HCT116 (cell line): ENCODE results near the gene TEKT5. TPM values are rescaled to one million over a fixed set of nuclear protein-coding genes. Genes with fewer than 3 reads are reported as not detected.

Source experiments
- ATAC-seq: fragments of 200-7000 bp; cut with Tn5 transposase; 2 replicates; pipeline ENCODE4 v1.9.1; 2020; ENCODE audit warnings: mild to moderate bottlenecking, moderate library complexity
- BruUV-seq: library from RNA; stranded (reverse); fragments of 400-500 nt; replicated peaks from 2 replicates; lab custom pipeline; 2021; lab: Mats Ljungman, UMichigan
- CTCF ChIA-PET: fragments of 300-600 bp; sonication (Branson Sonifier 250); formaldehyde crosslinking; loops from one replicate; lab custom pipeline; 2021; ENCODE audit warnings: antibody characterized with exemption; lab: Charles Lee
- POLR2A ChIA-PET: fragments of 300-600, 350-600 bp; sonication (Branson Sonifier 250); formaldehyde crosslinking; loops from one replicate; lab custom pipeline; 2021; ENCODE audit warnings: antibody characterized with exemption; lab: Charles Lee
- RAD21 ChIA-PET, 2 experiments: fragments of 300-600 bp; sonication (Branson Sonifier 250); formaldehyde crosslinking; loops; one replicate each; lab custom pipeline; 2023; ENCODE audit warnings: low total read pairs in 2 of 2; ENCODE audit not compliant: uncharacterized antibody in 2 of 2, unreplicated experiment in 2 of 2, low non-redundant PET in 1 of 2; lab: Charles Lee
- DNase-seq: peaks from one replicate; pipeline ENCODE4 v3.0.0-alpha.2; 2010; ENCODE audit warnings: low read depth, low spot score
- H2AFZ ChIP-seq: fragments of 200-600 bp; shearing (Covaris generic), sonication (generic); 2 replicates; pipeline ENCODE4 v1.6.1; 2017; ENCODE audit warnings: low read depth, mixed run types, mixed read lengths, antibody characterized with exemption, low read length; ENCODE audit not compliant: poor library complexity, severe bottlenecking
- H3K27ac ChIP-seq: 2 replicates; pipeline ENCODE4 v1.5.1; 2012; ENCODE audit warnings: low read depth, low read length
- H3K27me3 ChIP-seq: fragments of 200-600 bp; sonication (generic); 2 replicates; pipeline ENCODE4 v1.6.1; 2016; ENCODE audit warnings: mixed run types, low read length, mixed read lengths; ENCODE audit not compliant: insufficient read depth
- H3K36me3 ChIP-seq, 2 experiments: fragments of 200-500 bp in 1 of 2; fragments of 200-600 bp in 1 of 2; sonication (Bioruptor generic) in 1 of 2; sonication (generic) in 1 of 2; 2 replicates each; pipeline versions ENCODE4 v1.5.1 to v1.6.1; 2014 to 2016; ENCODE audit warnings: low read length in 2 of 2, inconsistent platforms in 1 of 2, mixed read lengths in 1 of 2, mixed run types in 1 of 2; ENCODE audit not compliant: insufficient read depth in 2 of 2, control insufficient read depth in 1 of 2
- H3K4me1 ChIP-seq, 2 experiments: fragments of 200-600 bp in 1 of 2; sonication (generic) in 1 of 2; 2 replicates each; pipeline versions ENCODE4 v1.5.1 to v1.6.1; 2012 to 2017; ENCODE audit warnings: low read length in 2 of 2, inconsistent platforms in 1 of 2, mild to moderate bottlenecking in 1 of 2, mixed read lengths in 1 of 2, mixed run types in 1 of 2, moderate library complexity in 1 of 2; ENCODE audit not compliant: insufficient read depth in 2 of 2, control insufficient read depth in 1 of 2
- H3K4me2 ChIP-seq: fragments of 200-600 bp; sonication (generic); 2 replicates; pipeline ENCODE4 v1.6.1; 2017; ENCODE audit warnings: mixed run types, low read length, mixed read lengths
- H3K4me3 ChIP-seq, 2 experiments: fragments of 200-600 bp in 1 of 2; sonication (generic) in 1 of 2; replicated peaks in 1 of 2; 2 replicates each; pipeline ENCODE4 v1.5.1; 2011 to 2016; ENCODE audit warnings: low read length in 2 of 2, control low read depth in 1 of 2, low read depth in 1 of 2, mild to moderate bottlenecking in 1 of 2, mixed read lengths in 1 of 2, mixed run types in 1 of 2
- H3K79me2 ChIP-seq: fragments of 200-600 bp; sonication (generic); 2 replicates; pipeline ENCODE4 v1.6.1; 2017; ENCODE audit warnings: mild to moderate bottlenecking, mixed run types, low read length, moderate library complexity, mixed read lengths; ENCODE audit not compliant: insufficient read depth
- H3K9ac ChIP-seq: fragments of 200-600 bp; sonication (generic); 2 replicates; pipeline ENCODE4 v1.6.1; 2016; ENCODE audit warnings: low read length, mixed read lengths
- H3K9me2 ChIP-seq: fragments of 200-600 bp; sonication (generic), shearing (Covaris generic); 2 replicates; pipeline ENCODE4 v1.6.1; 2017; ENCODE audit warnings: mixed run types, mild to moderate bottlenecking, moderate library complexity; ENCODE audit not compliant: insufficient read depth
- H3K9me3 ChIP-seq, 2 experiments: fragments of 200-500 bp in 1 of 2; fragments of 200-600 bp in 1 of 2; sonication (Bioruptor generic) in 1 of 2; sonication (generic) in 1 of 2; 2 replicates each; pipeline ENCODE4 v1.6.1; 2014 to 2017; ENCODE audit warnings: low read length in 2 of 2, mixed read lengths in 2 of 2, inconsistent platforms in 1 of 2, low read depth in 1 of 2, mild to moderate bottlenecking in 1 of 2, mixed run types in 1 of 2, moderate library complexity in 1 of 2; ENCODE audit not compliant: control insufficient read depth in 1 of 2, insufficient read depth in 1 of 2
- H4K20me1 ChIP-seq: fragments of 200-600 bp; sonication (generic), shearing (Covaris generic); 2 replicates; pipeline ENCODE4 v1.6.1; 2017; ENCODE audit warnings: mixed run types, mild to moderate bottlenecking, moderate library complexity; ENCODE audit not compliant: insufficient read depth
- CEBPB ChIP-seq: IDR thresholded peaks from 2 replicates; pipeline ENCODE4 v1.6.1; 2012; ENCODE audit warnings: low read depth
- EZH2 ChIP-seq: fragments of 200-600 bp; sonication (generic); IDR thresholded peaks from 2 replicates; pipeline ENCODE4 v1.6.1; 2017; ENCODE audit warnings: antibody characterized with exemption, mixed run types
- EZH2phosphoT487 ChIP-seq: fragments of 200-600 bp; IDR thresholded peaks from 2 replicates; pipeline ENCODE4 v1.6.1; 2018; ENCODE audit warnings: antibody characterized with exemption, borderline replicate concordance
- FOSL1 ChIP-seq: IDR thresholded peaks from 2 replicates; pipeline ENCODE4 v1.6.1; 2012; ENCODE audit warnings: low read depth
- POLR2AphosphoS5 ChIP-seq: IDR thresholded peaks from 2 replicates; pipeline ENCODE4 v1.6.1; 2011; ENCODE audit warnings: mild to moderate bottlenecking, low read depth, low read length, moderate library complexity
- RAD21 ChIP-seq: IDR thresholded peaks from 2 replicates; pipeline ENCODE4 v1.6.1; 2012; ENCODE audit warnings: low read depth, mild to moderate bottlenecking
- SIN3A ChIP-seq: IDR thresholded peaks from 2 replicates; pipeline ENCODE4 v1.6.1; 2012; ENCODE audit warnings: low read depth
- SP1 ChIP-seq: IDR thresholded peaks from 2 replicates; pipeline ENCODE4 v1.6.1; 2012; ENCODE audit warnings: low read depth
- SRF ChIP-seq: IDR thresholded peaks from 2 replicates; pipeline ENCODE4 v1.6.1; 2012; ENCODE audit warnings: low read depth
- TCF7L2 ChIP-seq: IDR thresholded peaks from 2 replicates; pipeline ENCODE4 v1.7.0; 2011; ENCODE audit warnings: borderline replicate concordance, inconsistent platforms; ENCODE audit not compliant: insufficient read depth, insufficient read length; ENCODE audit errors: extremely low read depth
- ZNF274 ChIP-seq: fragments of 200-500 bp; sonication (Bioruptor generic); IDR thresholded peaks from 2 replicates; pipeline ENCODE4 v1.6.1; 2014; ENCODE audit warnings: mild to moderate bottlenecking, low read depth, low read length, inconsistent platforms
- intact Hi-C: fragments of 100-400 bp; cut with micrococcal nuclease; formaldehyde crosslinking; loops from 2 replicates; pipeline ENCODE4 v1.10.0; 2022
- total RNA-seq: library from RNA; stranded (reverse); gene quantifications from one replicate; pipeline ENCODE4 v1.2.1, GENCODE V29; 2021; ENCODE audit not compliant: unreplicated experiment
- TF ChIP-seq, protein P1 (sequence below): IDR thresholded peaks from 2 replicates; pipeline ENCODE4 v1.6.1; 2012
- TF ChIP-seq, protein P2 (sequence below), 3 experiments: fragments of 200-600 bp in 1 of 3; sonication (generic) in 1 of 3; IDR thresholded peaks in 2 of 3; conservative IDR thresholded peaks in 1 of 3; 2 replicates each; pipeline ENCODE4 v1.5.1; 2012 to 2017; ENCODE audit warnings: low read depth in 2 of 3, low read length in 2 of 3, antibody characterized with exemption in 1 of 3, borderline replicate concordance in 1 of 3, control low read depth in 1 of 3, mild to moderate bottlenecking in 1 of 3, mixed read lengths in 1 of 3, mixed run types in 1 of 3, moderate library complexity in 1 of 3; ENCODE audit not compliant: insufficient read depth in 1 of 3

Gene TEKT5
- total RNA-seq, 1 experiment from 2014 or later: 0.37 TPM

DNA sequence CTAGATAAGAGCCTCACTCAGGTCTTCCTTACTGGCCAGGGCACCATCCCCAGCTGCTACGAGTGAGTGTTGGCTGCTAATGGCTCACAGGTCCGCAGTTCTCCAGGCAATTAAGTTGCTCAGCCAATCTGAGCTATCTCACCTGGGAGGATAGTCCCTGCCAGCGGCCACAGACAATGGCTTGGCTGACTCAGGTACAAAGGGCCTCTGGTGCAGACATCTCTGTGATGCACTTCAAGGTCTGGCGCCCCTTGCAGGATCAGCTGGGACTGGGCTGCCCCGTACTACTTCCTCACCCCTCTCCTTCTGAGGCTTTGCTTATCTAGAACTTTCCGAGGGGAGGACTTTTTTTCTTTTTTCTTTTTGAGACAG lies 65.2 kb downstream of the TEKT5 start:
- Histone ChIP-seq H3K9me3 (no peaks in the 10 kb centered on the region), H3K4me2 (no peak overlapping the region), H3K36me3 (no peaks in the 10 kb centered on the region), H3K9me2 (no peaks in the 10 kb centered on the region), H4K20me1 (no peaks in the 10 kb centered on the region), H2AFZ (no peak overlapping the region), H3K27ac (no peak overlapping the region), H3K9ac (no peak overlapping the region), H3K4me1 (peaks cover 5 to 6% of the 10 kb centered on the region in 2 experiments; a peak in 3 of 4 replicates), H3K27me3 (no peaks in the 10 kb centered on the region), H3K79me2 (no peaks in the 10 kb centered on the region), H3K4me3 (no peak overlapping the region)
- ChIA-PET POLR2A (no interaction called here), CTCF (no interaction called here), RAD21 (no interaction called here)
- ATAC-seq (no peak), DNase-seq (no peak)
- TF ChIP-seq, protein P1, sequence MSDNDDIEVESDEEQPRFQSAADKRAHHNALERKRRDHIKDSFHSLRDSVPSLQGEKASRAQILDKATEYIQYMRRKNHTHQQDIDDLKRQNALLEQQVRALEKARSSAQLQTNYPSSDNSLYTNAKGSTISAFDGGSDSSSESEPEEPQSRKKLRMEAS: no peak
- TF ChIP-seq, protein P2, sequence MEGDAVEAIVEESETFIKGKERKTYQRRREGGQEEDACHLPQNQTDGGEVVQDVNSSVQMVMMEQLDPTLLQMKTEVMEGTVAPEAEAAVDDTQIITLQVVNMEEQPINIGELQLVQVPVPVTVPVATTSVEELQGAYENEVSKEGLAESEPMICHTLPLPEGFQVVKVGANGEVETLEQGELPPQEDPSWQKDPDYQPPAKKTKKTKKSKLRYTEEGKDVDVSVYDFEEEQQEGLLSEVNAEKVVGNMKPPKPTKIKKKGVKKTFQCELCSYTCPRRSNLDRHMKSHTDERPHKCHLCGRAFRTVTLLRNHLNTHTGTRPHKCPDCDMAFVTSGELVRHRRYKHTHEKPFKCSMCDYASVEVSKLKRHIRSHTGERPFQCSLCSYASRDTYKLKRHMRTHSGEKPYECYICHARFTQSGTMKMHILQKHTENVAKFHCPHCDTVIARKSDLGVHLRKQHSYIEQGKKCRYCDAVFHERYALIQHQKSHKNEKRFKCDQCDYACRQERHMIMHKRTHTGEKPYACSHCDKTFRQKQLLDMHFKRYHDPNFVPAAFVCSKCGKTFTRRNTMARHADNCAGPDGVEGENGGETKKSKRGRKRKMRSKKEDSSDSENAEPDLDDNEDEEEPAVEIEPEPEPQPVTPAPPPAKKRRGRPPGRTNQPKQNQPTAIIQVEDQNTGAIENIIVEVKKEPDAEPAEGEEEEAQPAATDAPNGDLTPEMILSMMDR (IDR thresholded peaks at IDR 0.05 in 2 of 3, conservative IDR thresholded peaks at IDR 0.05 in 1 of 3; ENCODE audit: borderline replicate concordance in 1 of 3, insufficient read depth in 1 of 3, low read depth in 2 of 3, low read length in 2 of 3): no peak
- TF ChIP-seq FOSL1: no peak
- TF ChIP-seq SP1: no peak
- TF ChIP-seq RAD21: no peak
- no peak for TF ChIP-seq SRF
- TF ChIP-seq TCF7L2: no peak
- BruUV-seq: no TSS peak
- intact Hi-C loops: no loop called here

DNA sequence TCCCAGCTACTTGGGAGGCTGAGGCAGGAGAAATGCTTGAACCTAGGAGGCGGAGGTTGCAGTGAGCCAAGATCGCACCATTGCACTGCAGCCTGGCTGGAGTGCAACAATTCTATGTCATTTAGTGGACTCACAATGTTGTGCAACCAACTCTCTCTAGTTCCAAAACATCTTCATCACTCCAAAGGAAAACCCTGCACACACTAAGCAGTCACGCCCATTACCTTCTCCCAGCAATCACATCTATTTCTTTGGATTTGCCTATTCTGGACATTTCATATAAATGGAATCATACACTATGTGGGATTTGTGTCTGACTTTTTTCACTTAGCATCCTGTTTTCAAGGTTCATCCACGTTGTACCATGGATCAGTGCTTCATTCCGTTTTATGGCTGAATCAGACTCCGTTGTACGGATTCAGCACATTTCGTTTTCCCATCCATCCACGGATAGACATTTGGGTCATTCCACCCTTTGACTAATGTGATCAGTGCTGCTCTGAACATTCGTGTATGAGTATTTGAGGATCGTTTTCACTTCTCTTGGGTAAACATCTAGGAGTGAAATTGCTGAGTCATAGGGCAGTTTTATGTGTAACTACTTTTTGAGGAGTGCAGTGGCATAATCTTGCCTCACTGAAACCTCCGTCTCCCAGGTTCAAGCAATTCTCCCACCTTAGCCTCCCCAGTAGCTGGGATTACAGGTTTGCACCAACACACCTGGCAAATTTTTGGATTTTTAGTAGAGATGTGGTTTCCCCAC lies 69.0 kb downstream of the TEKT5 start:
- ATAC-seq (no peak), DNase-seq (no peak)
- H3K27ac ChIP-seq: no peak overlapping the region
- no peaks in the 10 kb centered on the region for H3K79me2 ChIP-seq
- POLR2A ChIA-PET: no interaction called here
- no peaks in the 10 kb centered on the region for H3K27me3 ChIP-seq
- no peak overlapping the region for H3K4me2 ChIP-seq
- no peaks in the 10 kb centered on the region for H3K9me3 ChIP-seq
- no peaks in the 10 kb centered on the region for H3K36me3 ChIP-seq
- no TSS peak for BruUV-seq
- no peak overlapping the region for H2AFZ ChIP-seq
- H3K4me3 ChIP-seq: no peak overlapping the region
- no peaks in the 10 kb centered on the region for H4K20me1 ChIP-seq
- H3K9me2 ChIP-seq: no peaks in the 10 kb centered on the region
- intact Hi-C loops: no loop called here
- CTCF ChIA-PET: no interaction called here
- RAD21 ChIA-PET: no interaction called here
- peaks cover 5 to 6% of the 10 kb centered on the region in 2 experiments; a peak in 3 of 4 replicates for H3K4me1 ChIP-seq
- no peak overlapping the region for H3K9ac ChIP-seq
- TF ChIP-seq RAD21: no peak
- TF ChIP-seq CEBPB: no peak
- TF ChIP-seq SIN3A: no peak
- no peak for TF ChIP-seq ZNF274
- TF ChIP-seq POLR2AphosphoS5: no peak
- TF ChIP-seq FOSL1: no peak
- TF ChIP-seq EZH2phosphoT487: no peak
- no peak for TF ChIP-seq EZH2
- TF ChIP-seq, protein P2 (IDR thresholded peaks at IDR 0.05 in 2 of 3, conservative IDR thresholded peaks at IDR 0.05 in 1 of 3; ENCODE audit: borderline replicate concordance in 1 of 3, insufficient read depth in 1 of 3, low read depth in 2 of 3, low read length in 2 of 3): no peak
